ENCODE data around the gene SYNM. TPM values are rescaled to one million over a fixed set of nuclear protein-coding genes. Genes with fewer than 3 reads are reported as not detected.
"Not testable (repeated sequence)": the region's sequence is repeated elsewhere in the genome, so short reads cannot be mapped to it uniquely, and the experiment has no call there.

The SYNM gene
- polyA plus RNA-seq, 10 donors = 24.1 to 83.1 (median 64.2) TPM

GRCh38 chr15:99105514-99106341 is 848 bp downstream of the SYNM start:
- DNase-seq = peak; percentile 50 to 91 (median 70)

- DNase-seq = peak in 1 of 3 donors; percentile 37
These were observed 1.7 kb downstream of the SYNM start for GRCh38 chr15:99106417-99107220.

GRCh38 chr15:99108993-99109392 is 4.1 kb downstream of the SYNM start:
- DNase-seq = no peak

GRCh38 chr15:99109555-99110021 is 4.7 kb downstream of the SYNM start:
- DNase-seq = no peak

GRCh38 chr15:99110093-99110492 is 5.2 kb downstream of the SYNM start:
- no peak for DNase-seq

GRCh38 chr15:99110581-99111320 is 5.9 kb downstream of the SYNM start:
- no peak for DNase-seq

GRCh38 chr15:99111641-99112040 is 6.8 kb downstream of the SYNM start:
- not testable (repeated sequence) for DNase-seq

GRCh38 chr15:99113547-99114271 is 8.8 kb downstream of the SYNM start:
- DNase-seq = no peak

- no peak for DNase-seq
These were observed 9.8 kb downstream of the SYNM start for GRCh38 chr15:99114511-99115299.

GRCh38 chr15:99115300-99116215 is 10.7 kb downstream of the SYNM start:
- no peak for DNase-seq

- no peak for DNase-seq
These were observed 12.2 kb downstream of the SYNM start for GRCh38 chr15:99117111-99117510.

GRCh38 chr15:99117563-99118257 is 12.8 kb downstream of the SYNM start:
- no peak for DNase-seq

GRCh38 chr15:99118258-99118632 is 13.4 kb downstream of the SYNM start:
- no peak for DNase-seq

- DNase-seq = peak in 1 of 3 donors; percentile 29
These were observed 14.1 kb downstream of the SYNM start for GRCh38 chr15:99118801-99119546.

- DNase-seq = no peak
These were observed 15.3 kb downstream of the SYNM start for GRCh38 chr15:99120050-99120777.

GRCh38 chr15:99121207-99121606 is 16.3 kb downstream of the SYNM start:
- DNase-seq = no peak

GRCh38 chr15:99121691-99122410 is 17.0 kb downstream of the SYNM start:
- DNase-seq = no peak
